GM18502 (cell line): Measurements from ENCODE around the gene CYP2E1.
"Not testable (repeated sequence)": the region's sequence is repeated elsewhere in the genome, so short reads cannot be mapped to it uniquely, and the experiment has no call there.

Experiments used
- ATAC-seq: cut with Tn5 transposase; IDR thresholded peaks from one replicate; pipeline ENCODE4 v1.9.1; 2021; ENCODE audit warnings: mild to moderate bottlenecking; ENCODE audit not compliant: unreplicated experiment, poor library complexity

CYP2E1 gene

DNA sequence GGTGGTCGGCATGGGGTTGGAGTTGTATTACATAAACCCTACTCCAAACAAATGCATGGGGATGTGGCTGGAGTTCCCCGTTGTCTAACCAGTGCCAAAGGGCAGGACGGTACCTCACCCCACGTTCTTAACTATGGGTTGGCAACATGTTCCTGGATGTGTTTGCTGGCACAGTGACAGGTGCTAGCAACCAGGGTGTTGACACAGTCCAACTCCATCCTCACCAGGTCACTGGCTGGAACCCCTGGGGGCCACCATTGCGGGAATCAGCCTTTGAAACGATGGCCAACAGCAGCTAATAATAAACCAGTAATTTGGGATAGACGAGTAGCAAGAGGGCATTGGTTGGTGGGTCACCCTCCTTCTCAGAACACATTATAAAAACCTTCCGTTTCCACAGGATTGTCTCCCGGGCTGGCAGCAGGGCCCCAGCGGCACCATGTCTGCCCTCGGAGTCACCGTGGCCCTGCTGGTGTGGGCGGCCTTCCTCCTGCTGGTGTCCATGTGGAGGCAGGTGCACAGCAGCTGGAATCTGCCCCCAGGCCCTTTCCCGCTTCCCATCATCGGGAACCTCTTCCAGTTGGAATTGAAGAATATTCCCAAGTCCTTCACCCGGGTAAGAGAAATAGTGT, at the start of gene CYP2E1:
Gene CYP2E1 (plus strand): TSS at position 407 of the 632 bp plus-strand sequence. CDS start 33 bp downstream, at position 440.
- ATAC-seq: no peak

DNA sequence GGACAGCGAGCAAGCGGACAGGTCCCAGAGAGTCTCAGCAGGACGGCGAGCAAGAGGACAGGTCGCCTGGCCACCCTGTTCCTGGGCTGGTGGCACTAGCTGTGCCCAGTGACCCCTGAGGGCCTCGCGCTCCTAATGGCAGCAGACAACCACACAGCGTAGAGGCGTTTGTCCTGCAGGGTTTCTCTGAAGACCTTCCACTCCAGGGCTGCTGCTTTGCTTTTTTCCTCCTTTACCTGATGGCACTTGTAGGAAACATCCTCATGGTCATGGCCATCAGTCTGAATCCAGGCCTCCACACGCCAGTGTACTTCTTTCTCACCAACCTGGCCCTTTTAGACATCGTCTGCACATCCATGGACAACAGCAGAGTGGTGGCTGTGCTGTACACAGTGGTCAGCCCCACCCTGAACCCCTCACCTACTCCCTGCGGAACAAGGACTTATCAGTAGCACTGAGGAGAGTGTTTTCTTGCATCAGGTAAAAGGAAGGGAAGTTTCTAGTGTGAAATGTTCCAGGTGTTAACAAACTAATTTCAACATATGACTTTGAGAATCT, 46.0 kb upstream of the CYP2E1 start:
- ATAC-seq: no peak

DNA sequence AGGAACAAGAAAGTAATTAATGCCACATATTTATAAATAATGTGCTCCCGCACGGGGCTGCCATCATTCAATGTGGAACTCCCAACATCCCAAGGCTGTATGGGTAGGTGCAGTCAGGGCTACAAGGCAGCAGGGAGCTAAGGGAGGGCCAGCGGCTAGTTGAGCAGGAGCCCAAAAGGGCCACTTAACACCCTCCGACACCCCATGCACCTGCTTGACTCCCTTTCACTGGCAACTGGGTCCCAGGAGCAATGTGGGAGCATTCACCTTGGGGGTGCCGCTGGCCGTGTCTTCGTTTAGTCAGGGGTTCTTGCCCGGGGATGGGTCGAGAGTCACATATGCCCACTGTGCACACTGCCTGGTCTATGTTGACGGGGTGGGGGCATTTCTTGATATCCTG, 45.5 kb upstream of the CYP2E1 start:
- no peak for ATAC-seq

DNA sequence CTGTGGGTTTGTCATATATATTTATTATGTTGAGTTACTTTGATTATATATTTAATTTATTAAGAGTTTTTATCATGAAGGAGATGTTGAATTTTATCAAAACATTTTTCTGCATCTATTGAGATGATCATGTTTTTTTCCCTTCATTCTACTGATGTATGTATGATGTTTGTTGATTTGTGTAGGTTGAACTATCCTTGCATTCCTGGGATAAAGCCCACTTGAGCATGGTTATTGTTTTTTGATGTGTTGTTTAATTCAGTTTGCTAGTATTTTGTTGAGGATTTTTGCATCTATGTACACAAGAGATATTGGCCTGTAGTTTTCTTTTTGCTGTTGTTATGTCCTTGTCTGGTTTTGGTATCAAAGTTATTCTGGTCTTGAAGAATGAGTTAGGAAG, 42.3 kb upstream of the CYP2E1 start:
- no peak for ATAC-seq

DNA sequence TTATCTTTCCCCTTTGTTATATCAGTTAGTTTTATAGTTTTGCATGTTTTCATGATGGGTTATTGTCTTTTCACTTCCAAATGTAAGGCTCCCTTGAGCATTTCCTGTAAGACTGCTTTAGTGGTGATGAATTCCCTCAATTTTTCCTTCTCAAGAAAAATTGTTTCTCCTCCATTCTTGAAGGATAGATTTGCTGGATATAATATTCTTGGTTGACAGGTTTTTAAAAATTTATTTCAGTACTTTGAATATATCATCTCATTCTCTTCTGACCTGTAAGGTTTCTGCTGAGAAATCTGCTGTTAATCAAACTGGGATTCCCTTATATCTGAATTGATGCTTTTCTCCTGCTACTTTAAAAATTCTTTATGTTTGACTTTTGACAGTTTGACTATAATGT, 40.1 kb upstream of the CYP2E1 start:
- no peak for ATAC-seq

DNA sequence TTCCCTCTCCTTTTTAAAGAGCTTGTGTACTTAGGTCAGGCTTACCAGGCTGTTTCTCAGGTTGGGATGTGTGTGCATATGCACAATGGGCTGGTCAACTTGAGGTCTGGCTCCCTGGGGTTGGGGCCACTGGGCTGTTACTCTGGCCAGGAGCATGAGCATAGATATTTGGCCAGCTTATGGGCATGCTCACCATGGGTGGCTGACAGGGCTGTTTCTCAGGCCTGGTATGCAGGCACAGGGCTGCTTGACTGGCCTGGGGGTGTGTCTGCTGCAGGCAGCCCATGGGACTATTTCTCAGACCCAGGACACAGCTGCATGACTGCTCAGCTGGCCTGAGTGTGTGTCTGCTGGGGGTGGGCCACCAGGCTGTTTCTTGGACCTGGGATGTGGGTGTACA, 38.8 kb upstream of the CYP2E1 start:
- no peak for ATAC-seq

DNA sequence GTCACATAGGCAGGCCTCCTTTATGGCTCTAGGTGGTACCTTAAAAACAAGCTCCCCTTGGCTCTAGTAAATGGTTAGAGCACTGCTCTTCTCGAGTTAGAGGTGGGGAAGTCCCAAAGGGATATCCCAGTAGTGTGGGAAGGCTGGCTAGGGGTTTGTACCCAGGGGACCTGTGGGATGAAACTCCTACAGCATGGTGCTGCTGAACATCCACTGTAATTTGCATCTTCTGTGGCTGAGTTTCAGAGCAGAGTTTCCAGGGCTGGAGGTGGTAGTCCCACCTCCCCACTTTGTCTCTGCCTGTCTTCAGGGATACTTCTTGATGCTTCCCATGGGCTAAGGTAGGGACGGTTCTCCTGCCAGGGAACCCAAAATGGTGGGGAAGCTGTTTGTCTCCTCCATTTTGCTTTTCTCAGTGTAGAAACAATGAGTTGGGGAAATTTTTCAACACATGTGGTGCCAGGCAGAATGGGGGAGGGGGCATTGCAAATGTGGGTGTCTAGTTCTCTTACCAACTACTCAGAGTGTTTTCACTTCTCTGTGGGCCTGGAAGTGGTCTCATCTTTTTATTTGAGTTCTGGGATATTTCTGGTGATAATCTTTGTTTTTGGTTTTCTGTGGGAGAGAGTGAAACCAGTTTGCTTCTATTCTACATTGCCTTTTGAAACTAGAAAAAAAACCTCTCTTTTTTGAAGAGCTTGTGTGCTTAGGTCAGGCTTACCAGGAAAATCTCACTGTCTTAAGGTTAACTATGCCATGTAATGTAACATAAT, 37.2 kb upstream of the CYP2E1 start:
- ATAC-seq: peak; percentile 83

DNA sequence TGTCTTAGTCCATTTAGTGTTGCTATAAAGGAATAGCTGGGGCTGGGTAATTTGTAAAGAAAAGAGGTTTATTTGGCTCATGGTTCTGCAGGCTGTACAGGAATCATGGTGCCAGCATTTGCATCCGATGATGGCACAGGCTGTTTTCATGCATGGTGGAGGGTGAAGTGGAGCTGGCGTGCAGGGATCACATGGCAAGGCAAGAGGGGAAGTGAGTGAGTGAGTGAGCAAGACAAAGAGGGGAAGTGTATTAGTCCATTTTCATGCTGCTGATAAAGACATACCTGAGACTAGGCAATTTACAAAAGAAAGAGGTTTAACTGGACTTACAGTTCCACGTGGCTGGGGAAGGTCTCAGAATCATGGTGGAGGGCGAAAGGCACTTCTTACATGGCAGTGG, 33.6 kb upstream of the CYP2E1 start:
- ATAC-seq: not testable (repeated sequence)

DNA sequence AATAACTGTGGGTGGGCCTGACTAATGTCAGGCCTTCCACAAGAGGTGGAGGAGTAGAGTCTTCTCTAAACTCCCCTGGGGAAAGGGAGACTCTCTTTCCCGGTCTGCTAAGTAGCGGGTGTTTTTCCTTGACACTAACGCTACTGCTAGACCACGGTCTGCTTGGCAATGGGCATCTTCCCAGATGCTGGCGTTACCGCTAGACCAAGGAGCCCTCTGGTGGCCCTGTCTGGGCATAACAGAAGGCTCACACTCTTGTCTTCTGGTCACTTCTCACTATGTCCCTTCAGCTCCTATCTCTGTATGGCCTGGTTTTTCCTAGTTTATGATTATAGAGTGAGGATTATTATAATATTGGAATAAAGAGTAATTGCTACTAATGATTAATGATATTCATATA, 29.8 kb upstream of the CYP2E1 start:
- ATAC-seq: not testable (repeated sequence)

DNA sequence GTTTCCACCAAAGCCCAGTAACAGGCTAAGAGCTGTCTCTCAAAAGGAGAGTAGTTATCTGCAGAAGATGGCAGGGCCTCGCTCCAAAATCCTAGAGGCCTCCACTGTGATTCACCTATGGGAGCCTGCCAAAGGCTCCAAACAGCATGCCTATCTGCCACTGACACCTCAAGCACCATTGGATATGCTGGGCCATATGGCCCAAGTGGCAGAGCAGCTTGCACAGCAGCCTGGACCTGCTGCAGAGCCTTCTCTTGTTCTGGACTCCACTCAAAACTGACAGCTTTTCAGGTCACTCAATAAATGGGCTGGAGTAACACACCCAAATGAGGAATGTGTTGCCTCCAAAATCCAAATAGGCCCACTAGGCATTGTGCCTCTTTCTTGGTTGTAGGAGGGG, 28.0 kb upstream of the CYP2E1 start:
- not testable (repeated sequence) for ATAC-seq

DNA sequence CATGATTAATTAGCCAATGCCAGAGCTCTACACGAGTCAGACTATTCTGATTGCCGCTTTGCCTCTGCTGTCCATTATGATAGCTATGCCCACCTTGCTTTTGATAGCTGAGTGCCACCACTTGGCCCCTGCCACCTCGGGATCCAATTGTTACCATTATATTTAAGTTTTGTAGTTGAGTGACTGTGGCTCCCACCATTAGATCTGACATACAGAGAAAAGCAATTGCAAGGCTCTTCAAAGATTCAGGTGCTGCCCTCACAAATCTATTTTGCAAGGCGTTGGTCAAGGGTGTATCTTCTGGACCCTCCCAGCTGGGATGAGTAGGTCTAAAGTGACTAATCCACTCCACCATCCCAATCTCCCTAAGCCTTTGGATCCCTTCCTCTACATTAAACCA, 26.3 kb upstream of the CYP2E1 start:
- not testable (repeated sequence) for ATAC-seq

DNA sequence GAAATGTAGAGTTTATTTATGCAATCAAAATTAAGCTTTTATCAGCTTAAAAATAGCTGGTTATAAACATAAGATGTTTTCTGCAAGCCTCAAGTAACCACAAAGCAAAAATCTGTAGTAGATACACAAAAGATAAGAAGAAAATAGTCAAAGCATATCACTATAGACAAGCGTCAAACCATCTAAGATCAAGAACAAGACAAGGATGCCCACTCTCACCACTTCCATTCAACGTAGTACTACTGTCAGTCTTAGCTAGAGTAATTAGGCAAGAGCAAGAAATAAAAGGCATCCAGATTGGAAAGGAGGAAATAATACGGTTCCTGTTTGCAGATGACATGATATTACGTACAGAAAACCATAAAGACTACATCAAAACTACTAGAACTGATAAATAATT, 17.5 kb upstream of the CYP2E1 start:
- ATAC-seq: no peak

DNA sequence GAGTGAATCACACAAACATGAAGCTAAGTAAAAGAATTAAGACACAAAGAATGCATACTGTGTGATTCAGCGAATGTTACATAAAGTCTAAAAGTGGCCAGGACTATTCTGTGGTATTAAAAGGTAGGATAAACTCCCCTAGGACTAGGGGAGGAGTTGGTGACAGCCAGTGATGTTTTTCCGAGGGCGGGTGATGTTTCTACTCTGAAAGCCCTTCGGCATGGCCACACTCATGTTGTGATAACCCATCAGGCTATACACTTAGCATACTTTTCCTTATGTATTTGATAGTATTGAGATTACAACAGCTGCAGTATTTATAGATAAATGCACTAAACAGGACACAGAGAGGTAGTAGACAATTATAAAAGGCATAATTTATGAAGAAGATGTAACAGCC, 15.8 kb upstream of the CYP2E1 start:
- ATAC-seq: no peak

DNA sequence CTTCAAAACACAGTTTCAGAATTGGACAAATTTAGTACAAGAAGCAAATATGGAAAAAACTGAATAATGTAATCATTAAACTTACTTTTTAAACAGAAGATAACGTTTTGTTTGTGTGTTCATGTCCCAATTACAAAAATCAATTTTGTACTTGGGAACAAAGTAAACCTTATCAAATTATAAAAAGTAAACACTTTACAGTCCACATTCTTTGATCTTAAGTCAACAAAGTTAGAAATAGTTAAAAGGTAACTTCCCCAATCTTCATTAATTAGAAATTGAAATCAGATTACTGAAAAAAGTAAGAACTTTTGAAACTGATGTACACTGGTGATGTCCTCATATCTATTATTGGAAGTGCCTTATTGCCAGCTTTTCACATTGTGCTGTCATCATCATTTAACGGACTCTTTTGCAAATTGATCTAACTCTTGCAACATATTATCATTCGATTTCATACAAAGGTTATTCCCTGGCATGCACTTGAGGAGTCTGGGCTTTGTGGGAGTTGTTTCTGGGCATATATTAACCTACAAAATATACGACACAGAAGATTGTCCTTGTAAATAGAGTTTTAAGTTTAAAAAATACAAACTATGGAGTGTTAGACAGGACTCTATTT, 15.1 kb upstream of the CYP2E1 start:
- ATAC-seq: no peak

DNA sequence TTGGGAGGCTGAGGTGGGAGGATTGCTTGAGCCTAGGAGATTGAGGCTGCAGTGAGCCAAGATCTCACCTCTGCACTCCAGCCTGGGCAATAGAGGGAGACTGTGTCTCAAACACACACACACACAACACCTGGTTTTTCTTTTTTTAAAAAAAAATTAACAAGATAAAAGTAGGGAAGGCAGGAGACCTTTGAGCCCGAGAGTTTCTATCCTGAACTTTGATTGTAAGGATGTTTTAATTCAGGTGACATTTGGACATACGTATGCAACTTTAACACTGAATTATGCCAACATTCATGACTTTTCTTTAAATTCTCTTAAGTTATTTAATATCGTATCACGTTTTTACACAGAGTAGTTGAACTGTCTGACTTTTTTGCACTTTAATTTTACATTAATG, 11.7 kb upstream of the CYP2E1 start:
- no peak for ATAC-seq

DNA sequence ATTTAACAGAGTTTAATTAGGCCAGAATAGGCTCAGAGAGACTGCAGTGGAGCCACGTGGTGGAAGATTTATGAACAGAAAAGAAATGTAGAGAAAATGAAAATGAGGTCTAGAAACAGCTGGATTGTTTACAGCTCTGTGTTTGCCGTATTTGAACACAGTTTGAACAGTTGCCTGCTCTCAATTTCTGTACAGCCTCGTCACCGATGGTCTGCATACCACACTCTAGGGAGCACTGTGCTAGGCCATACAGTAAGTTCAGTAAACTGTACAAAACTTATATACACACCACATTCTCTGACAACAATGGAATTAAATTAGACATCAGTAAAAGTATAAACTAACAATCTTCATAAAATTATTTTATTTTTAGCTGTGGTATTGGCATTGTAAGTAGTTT, 11.1 kb upstream of the CYP2E1 start:
- no peak for ATAC-seq

DNA sequence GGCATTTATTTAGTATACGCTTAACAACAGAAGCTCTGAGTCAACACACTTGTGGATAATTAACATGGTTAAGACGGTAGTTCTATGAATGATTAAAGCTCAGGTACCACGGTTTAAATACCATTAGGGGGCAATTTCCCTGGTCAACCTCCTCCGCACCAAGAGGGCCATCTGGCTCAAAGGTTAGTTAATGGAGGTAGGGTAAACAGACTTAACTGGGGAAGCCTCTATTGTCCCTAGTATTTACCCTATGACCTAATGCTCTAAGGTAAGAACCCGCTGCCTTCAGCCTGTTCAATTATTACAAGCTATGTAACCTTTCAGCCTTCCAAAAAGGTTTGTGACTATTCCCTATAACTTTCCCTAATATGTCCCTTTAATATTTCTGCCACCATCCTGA, 8.6 kb upstream of the CYP2E1 start:
- ATAC-seq: not testable (repeated sequence)

DNA sequence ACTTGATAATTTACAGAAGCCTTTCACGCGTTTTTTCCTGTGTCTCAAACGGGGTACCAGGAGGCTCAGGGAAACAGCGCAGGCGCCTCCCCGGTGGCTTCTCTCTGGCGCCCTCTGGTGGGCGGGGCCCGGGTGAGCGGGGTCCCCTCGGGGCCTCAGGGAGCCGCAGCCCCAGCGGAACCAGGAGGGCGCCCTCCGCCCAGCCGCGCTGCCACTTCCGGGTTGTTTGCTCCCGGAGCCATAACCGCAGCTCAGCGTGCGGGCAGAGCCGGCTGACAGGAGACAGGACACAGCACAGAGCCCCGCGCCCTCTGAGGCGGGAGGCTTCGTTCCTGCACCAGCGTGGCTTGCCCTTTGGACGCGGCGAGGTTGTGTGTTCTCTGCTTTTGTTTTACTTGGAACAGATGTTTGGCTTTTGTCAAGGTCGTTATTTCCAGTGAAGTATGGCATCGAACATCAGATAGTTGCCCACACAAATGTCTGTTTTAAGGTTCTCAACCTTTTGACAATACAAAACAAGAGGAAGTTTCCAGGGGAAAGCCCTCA, 6.9 kb upstream of the CYP2E1 start:
- ATAC-seq: peak; percentile 95

DNA sequence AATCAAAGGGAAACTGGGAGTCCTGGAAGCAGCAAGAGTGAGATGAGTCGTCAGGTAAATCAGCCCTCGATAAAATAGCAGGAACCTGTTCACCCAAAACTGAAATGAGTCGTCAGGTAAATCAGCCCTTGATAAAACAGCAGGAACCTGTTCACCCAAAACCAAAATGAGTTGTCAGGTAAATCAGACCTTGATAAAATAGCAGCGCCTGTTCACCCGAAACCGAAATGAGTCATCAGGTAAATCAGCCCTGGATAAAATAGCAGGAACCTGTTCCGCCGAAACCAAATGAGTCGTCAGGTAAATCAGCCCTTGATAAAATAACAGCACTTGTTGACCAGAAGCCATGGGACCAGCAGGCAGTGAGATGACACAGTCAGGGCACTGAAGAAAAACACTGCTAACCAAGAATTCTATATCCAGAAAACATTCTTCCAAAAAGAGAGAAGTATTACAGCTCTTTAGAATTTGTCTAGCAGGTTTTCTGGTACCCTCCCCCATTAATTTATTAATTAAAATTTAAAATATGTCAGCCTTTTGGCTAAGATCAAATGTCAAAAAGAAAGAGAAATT, 3.4 kb upstream of the CYP2E1 start:
- ATAC-seq: no peak

DNA sequence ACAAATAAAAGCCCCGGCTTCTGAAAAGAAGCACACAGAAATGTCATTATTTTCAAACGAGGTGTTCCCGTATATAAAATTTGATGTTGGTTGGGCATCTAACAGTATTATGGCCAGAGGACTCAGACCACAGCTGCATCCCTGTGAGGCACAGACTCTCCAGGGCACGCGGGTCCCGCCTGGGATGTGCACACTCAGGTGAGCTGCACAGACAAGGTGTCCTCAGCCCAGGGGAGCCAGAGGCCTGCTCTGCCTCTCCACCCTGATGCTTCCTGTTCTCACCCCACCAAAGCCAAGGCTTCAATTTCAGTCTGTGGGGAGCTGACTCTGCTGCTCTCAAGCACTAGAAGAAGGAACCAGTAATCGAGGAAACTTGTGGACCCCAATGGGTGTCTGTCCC, 1.7 kb upstream of the CYP2E1 start:
- ATAC-seq: no peak
